Left hindlimb (tissue), 1 donor: Measurements from ENCODE around the gene RP9.
"Not testable (repeated sequence)": the region's sequence is repeated elsewhere in the genome, so short reads cannot be mapped to it uniquely, and the experiment has no call there.

Experiments used
- DNase-seq: peaks from one replicate; pipeline ENCODE4 v3.0.0-alpha.2; 2018

The RP9 gene

DNA sequence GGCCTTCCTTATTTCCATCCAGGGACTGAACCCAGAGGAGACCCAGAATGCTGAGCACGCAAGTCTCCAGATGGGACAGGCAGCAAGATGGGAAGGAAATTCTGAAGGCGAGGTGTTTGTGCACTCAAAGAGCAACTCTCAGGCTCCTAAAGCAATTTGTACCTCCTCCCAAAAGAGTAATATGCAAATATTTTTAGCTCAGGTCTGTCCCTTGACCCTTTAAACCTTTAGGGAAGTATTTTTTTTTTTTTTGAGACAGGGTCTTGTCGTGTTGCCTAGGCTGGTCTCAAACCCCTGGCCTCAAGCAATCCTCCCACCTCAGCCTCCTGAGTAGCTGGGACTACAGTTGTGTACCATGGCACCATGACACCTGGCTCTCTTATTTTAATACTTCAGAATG, 8.4 kb downstream of the RP9 start:
- DNase-seq = no peak

GRCh38 chr7:33099154-33099940, 9.9 kb downstream of the RP9 start:
- no peak for DNase-seq

DNA sequence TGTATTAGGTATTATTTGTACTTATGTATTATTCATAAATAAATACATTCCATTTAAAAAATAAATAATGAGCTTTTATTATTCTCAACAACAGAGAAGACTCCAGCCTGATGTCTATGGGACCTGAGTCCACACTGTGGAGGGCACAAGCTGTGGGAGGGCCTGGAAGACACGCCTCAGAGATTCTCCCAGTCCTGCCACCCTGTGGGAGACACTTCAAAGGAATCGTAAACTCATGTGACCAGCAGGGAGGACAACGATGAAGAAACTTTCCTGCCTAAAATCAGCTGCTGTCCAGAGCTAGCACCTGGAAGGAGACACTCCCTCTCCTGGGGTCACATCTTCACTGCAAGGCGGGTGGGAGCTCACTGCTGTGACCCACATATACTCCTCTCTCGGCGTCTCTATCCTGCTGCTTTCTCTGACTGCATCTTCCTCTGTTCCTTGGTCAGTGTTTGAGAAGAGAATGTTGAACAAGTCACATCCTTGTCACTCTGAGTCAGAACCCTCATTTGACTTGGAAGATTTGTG, 14.4 kb downstream of the RP9 start:
- not testable (repeated sequence) for DNase-seq

GRCh38 chr7:33093266-33093665, 15.9 kb downstream of the RP9 start:
- no peak for DNase-seq

DNA sequence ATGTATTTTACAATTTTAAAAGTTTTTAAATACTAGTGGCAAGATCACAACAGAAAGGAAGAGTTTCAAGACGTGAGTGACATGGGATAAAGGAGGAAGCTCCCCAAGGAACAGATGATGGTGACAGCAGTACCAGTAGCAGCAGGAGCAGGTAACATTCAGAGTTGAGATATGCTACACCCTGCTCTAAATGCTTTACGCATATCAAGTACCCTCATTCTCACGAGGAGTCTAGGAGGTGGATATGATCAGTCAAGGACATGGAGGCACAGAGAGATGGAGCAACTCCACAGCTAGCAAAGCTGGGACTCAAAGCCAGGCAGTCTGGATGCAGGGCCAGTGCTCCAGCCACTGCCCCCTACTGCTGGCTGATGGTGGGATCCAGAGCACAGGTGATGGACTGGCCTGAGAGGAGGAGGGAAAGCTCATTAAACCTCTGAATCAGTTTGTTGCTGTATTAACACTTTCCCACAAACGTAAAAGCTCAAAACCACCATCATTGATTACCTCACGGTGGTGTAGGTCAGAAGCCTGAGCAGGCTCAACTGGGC, 17.5 kb downstream of the RP9 start:
- no peak for DNase-seq

GRCh38 chr7:33091111-33091531, 18.1 kb downstream of the RP9 start:
- DNase-seq = no peak

DNA sequence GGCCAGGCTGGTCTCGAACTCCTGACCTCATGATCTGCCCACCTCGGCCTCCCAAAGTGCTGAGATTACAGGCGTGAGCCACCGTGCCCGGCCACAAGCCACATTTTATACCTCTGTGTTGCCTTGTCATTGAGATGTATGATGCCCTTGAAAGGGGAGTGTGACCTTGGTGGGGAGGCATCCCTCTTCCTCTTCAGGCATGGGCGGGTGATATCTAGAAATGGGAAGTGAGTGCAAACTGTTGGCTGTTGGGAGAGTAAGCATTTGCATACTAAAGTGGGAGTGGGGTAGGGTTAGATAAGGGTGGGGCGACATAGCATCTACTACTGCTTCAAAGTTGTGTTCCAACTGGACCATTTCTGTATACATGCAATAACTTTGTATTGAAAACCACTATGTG, 20.1 kb downstream of the RP9 start:
- DNase-seq = no peak

GRCh38 chr7:33087858-33088257, 21.3 kb downstream of the RP9 start:
- no peak for DNase-seq

- DNase-seq = no peak
Measured at GRCh38 chr7:33087356-33087755, 21.8 kb downstream of the RP9 start.

GRCh38 chr7:33079763-33080690, 29.2 kb downstream of the RP9 start:
- no peak for DNase-seq

GRCh38 chr7:33079096-33079495, 30.1 kb downstream of the RP9 start:
- no peak for DNase-seq

GRCh38 chr7:33076737-33077136, 32.5 kb downstream of the RP9 start:
- no peak for DNase-seq

DNA sequence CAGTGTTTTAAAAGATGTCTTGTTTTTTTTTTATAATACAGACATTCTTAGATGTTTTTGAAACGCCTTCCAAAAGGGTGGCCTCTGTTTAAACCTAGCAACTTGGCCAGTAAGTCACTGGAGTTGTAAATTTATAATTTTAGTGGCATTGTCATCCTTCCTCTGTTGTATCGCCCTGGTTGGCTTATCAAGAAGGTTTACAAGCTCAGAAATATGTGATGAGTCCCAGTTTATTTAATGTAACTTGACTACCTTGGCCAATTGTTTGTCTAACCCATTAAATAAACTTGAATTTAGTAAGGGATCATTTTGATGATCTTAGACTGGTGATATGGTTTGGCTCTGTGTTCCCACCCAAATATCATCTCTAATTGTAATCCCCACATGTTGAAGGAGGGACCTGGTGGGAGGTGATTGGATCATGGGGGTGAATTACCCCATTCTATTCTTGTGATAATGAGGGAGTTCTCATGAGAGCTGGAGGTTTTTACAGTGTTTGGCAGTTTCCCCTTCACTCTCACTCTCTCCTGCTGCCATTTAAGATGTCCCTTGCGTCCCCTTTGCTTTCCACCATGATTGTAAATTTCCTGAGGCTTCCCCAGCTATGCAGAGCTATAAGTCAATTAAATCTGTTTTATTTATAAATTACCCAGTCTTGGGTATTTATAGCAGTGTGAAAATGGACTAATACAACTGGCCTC, 33.2 kb downstream of the RP9 start:
- DNase-seq = no peak

DNA sequence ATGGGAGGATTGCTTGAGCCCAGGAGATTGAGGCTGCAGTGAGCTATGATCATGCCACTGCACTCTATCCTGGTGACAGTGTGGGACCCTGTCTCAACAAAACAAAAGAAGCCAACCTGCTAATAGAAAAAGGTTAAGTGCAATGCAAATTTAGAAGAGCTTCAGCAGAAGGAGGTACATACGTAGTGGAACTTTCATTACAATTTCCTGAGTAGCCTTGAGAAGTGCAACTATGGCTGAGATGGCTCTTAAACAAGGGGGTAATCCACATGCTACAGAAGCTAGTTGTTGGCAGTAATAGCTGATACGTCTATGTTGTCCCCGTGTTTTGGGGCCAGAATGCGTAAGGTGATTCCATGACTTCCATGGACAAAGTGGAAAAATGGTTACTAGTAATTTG, 36.0 kb downstream of the RP9 start:
- no peak for DNase-seq

DNA sequence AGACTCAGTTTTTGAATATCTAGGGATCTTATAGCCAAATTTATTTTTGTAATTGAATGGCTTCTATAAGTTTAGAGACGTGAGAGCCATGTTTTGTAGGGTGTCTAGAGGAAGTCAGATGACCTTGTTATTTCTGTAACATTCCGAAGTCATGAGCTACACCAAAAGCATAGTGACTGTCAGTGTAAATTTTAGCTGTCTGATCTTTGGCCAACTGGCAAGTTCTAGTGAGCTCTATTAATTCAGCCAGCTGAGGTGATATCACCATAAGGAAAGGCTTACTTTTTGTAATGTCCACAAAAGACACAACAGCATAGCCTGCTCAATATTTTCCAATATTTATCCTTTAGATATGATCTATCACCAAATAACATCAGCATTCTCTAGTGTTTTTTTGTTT, 36.7 kb downstream of the RP9 start:
- DNase-seq = no peak

- no peak for DNase-seq
Measured at GRCh38 chr7:33070831-33071230, 38.4 kb downstream of the RP9 start.

GRCh38 chr7:33070277-33070676, 38.9 kb downstream of the RP9 start:
- DNase-seq = no peak

DNA sequence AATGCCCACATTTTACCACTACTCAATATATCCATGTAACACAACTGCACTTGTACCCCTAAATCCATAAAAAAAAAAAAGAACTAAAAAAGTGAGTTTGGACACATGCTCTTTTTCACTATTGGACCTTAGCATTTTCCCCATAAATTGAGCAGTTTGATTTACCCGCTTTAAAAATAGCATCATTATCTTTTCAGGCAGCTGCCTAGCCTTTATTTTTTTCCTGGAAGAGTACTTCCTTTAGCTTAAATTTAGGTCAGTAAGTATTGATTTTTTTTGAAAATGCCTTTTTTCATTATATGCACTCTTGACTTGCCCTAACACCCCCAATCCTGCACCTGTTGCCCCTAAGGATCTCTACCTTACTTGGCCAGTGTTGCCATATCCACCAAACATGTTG, 41.3 kb downstream of the RP9 start:
- DNase-seq = no peak

- DNase-seq = no peak
Measured at GRCh38 chr7:33066771-33067170, 42.4 kb downstream of the RP9 start.

DNA sequence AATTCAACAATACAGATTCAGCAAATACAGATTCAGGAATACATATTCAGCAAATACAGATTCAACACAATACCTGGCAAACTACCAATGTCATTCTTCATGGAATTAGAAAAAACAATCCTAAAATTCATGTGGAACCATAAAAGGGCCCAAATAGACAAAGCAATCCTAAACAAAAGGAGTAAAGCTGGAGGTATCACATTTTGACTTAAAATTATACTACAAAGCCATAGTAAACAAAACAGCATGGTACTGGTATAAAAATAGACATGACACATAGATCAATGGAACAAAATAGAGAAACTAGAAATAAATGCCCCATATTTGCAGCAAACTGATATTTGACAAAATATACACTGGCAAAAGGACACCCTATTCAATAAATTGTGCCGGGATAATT, 43.2 kb downstream of the RP9 start:
- no peak for DNase-seq

- DNase-seq = peak; percentile 98
Measured at GRCh38 chr7:33062782-33063443, 46.3 kb downstream of the RP9 start.
